SK-N-SH (cell line): Measurements from ENCODE around the gene PTPRD. TPM values are rescaled to one million over a fixed set of nuclear protein-coding genes. Genes with fewer than 3 reads are reported as not detected.

Source experiments
- CTCF ChIA-PET: fragments of 300-600, 350-600 bp; formaldehyde crosslinking; extraction: SDS; loops from one replicate; lab custom pipeline; 2021; lab: Yijun Ruan, JAX
- POLR2A ChIA-PET: fragments of 350-600 bp; sonication (Branson Sonifier 250); formaldehyde crosslinking; extraction: SDS; loops from one replicate; lab custom pipeline; 2020; ENCODE audit warnings: antibody characterized with exemption, inconsistent platforms; lab: Yijun Ruan, JAX
- DNase-seq: peaks from one replicate; pipeline ENCODE4 v3.0.0; 2012
- H2AFZ ChIP-seq: fragments of 200-600 bp; sonication (generic); 2 replicates; pipeline ENCODE4 v1.8.1; 2016; ENCODE audit warnings: antibody characterized with exemption, mild to moderate bottlenecking, low read depth
- H3F3A ChIP-seq: fragments of 200-600 bp; sonication (generic); replicated peaks from 2 replicates; pipeline ENCODE3; 2016; ENCODE audit warnings: antibody characterized with exemption, mild to moderate bottlenecking; ENCODE audit not compliant: insufficient read depth
- H3K27ac ChIP-seq, 2 experiments: fragments of 200-500 bp in 1 of 2; fragments of 200-600 bp in 1 of 2; sonication (Bioruptor generic) in 1 of 2; sonication (generic), shearing (Covaris generic) in 1 of 2; 2 replicates each; pipeline versions ENCODE4 v1.5.1 to v1.6.1; 2014 to 2016; ENCODE audit warnings: low read depth in 2 of 2, inconsistent platforms in 1 of 2, low read length in 1 of 2, mild to moderate bottlenecking in 1 of 2, mixed read lengths in 1 of 2
- H3K27me3 ChIP-seq: fragments of 200-600 bp; sonication (generic), shearing (Covaris generic); 2 replicates; pipeline ENCODE4 v1.6.1; 2016; ENCODE audit warnings: mixed run types; ENCODE audit not compliant: insufficient read depth
- H3K36me3 ChIP-seq, 2 experiments: fragments of 200-500 bp in 1 of 2; fragments of 200-600 bp in 1 of 2; sonication (Bioruptor generic) in 1 of 2; sonication (generic) in 1 of 2; replicated peaks in 1 of 2; 2 replicates each; pipeline versions ENCODE3 to v1.5.1; 2014 to 2016; ENCODE audit warnings: low read length in 1 of 2, mild to moderate bottlenecking in 1 of 2; ENCODE audit not compliant: insufficient read depth in 2 of 2, control insufficient read depth in 1 of 2
- H3K4me1 ChIP-seq, 2 experiments: fragments of 200-500 bp in 1 of 2; fragments of 200-600 bp in 1 of 2; sonication (Bioruptor generic) in 1 of 2; sonication (generic), shearing (Covaris generic) in 1 of 2; 2 replicates each; pipeline versions ENCODE4 v1.5.1 to v1.6.1; 2014 to 2016; ENCODE audit warnings: low read depth in 1 of 2, low read length in 1 of 2, mixed run types in 1 of 2; ENCODE audit not compliant: insufficient read depth in 2 of 2, control insufficient read depth in 1 of 2
- H3K4me2 ChIP-seq: fragments of 200-600 bp; sonication (generic), shearing (Covaris generic); 2 replicates; pipeline ENCODE4 v1.6.1; 2017; ENCODE audit warnings: mixed run types
- H3K4me3 ChIP-seq, 2 experiments: fragments of 200-500 bp in 1 of 2; fragments of 200-600 bp in 1 of 2; sonication (Bioruptor generic) in 1 of 2; sonication (generic), shearing (Covaris generic) in 1 of 2; 2 replicates each; pipeline versions ENCODE4 v1.5.1 to v1.8.1; 2014 to 2016; ENCODE audit warnings: low read depth in 2 of 2, inconsistent platforms in 1 of 2, low read length in 1 of 2, mild to moderate bottlenecking in 1 of 2, mixed read lengths in 1 of 2, moderate library complexity in 1 of 2
- H3K79me2 ChIP-seq: fragments of 200-600 bp; sonication (generic); 2 replicates; pipeline ENCODE4 v1.8.1; 2017; ENCODE audit warnings: mild to moderate bottlenecking; ENCODE audit not compliant: insufficient read depth
- H3K9ac ChIP-seq: fragments of 200-600 bp; sonication (generic); 2 replicates; pipeline ENCODE4 v1.6.1; 2017; ENCODE audit warnings: mixed run types
- H3K9me2 ChIP-seq: fragments of 200-600 bp; sonication (generic); 2 replicates; pipeline ENCODE4 v1.6.1; 2017; ENCODE audit warnings: mixed run types
- H3K9me3 ChIP-seq: fragments of 200-600 bp; sonication (generic); 2 replicates; pipeline ENCODE4 v1.6.1; 2017; ENCODE audit warnings: mixed run types, mild to moderate bottlenecking, moderate library complexity
- H4K20me1 ChIP-seq: fragments of 200-600 bp; sonication (generic); 2 replicates; pipeline ENCODE4 v1.6.1; 2017; ENCODE audit warnings: mild to moderate bottlenecking, mixed run types; ENCODE audit not compliant: insufficient read depth
- CHD2 ChIP-seq: fragments of 150-350 bp; IDR thresholded peaks from 2 replicates; pipeline ENCODE4 v1.6.1; 2018; ENCODE audit warnings: low read length; ENCODE audit not compliant: partially characterized antibody
- ELF1 ChIP-seq: IDR thresholded peaks from 2 replicates; pipeline ENCODE4 v1.4.0; 2012
- EZH2phosphoT487 ChIP-seq: fragments of 200-600 bp; sonication (generic); IDR thresholded peaks from 2 replicates; pipeline ENCODE4 v1.6.1; 2017; ENCODE audit warnings: low read depth, mixed run types, mild to moderate bottlenecking, antibody characterized with exemption, moderate library complexity, borderline replicate concordance
- FOSL2 ChIP-seq: IDR thresholded peaks from 2 replicates; pipeline ENCODE4 v1.4.0; 2012; ENCODE audit warnings: low read depth, mild to moderate bottlenecking, moderate library complexity, borderline replicate concordance
- FOXJ3 ChIP-seq: sonication (generic); formaldehyde crosslinking; IDR thresholded peaks from 2 replicates; pipeline ENCODE4 v1.5.1; 2020; ENCODE audit warnings: mild to moderate bottlenecking, missing genetic modification reagents
- JUND ChIP-seq: IDR thresholded peaks from 2 replicates; pipeline ENCODE4 v1.4.0; 2012
- MXI1 ChIP-seq: IDR thresholded peaks from 2 replicates; pipeline ENCODE4 v1.6.1; 2012; ENCODE audit warnings: mild to moderate bottlenecking, low read depth, low read length, improper control_type of control experiment
- NRF1 ChIP-seq: IDR thresholded peaks from 2 replicates; pipeline ENCODE4 v1.6.1; 2012; ENCODE audit warnings: low read depth, mild to moderate bottlenecking, low read length
- RXRA ChIP-seq: IDR thresholded peaks from 2 replicates; pipeline ENCODE4 v1.4.0; 2012; ENCODE audit warnings: low read depth, mild to moderate bottlenecking, borderline replicate concordance
- SIN3A ChIP-seq: IDR thresholded peaks from 2 replicates; pipeline ENCODE4 v1.6.1; 2012; ENCODE audit warnings: low read depth, mild to moderate bottlenecking, low read length, moderate library complexity, borderline replicate concordance
- TAF1 ChIP-seq: IDR thresholded peaks from 2 replicates; pipeline ENCODE4 v1.6.1; 2012; ENCODE audit warnings: low read depth, mild to moderate bottlenecking, low read length, moderate library complexity, borderline replicate concordance
- WGBS: methylation state at CpG from one replicate; pipeline ENCODE4 v1.1.6; 2017; ENCODE audit warnings: low lambda C conversion rate; 5-methylcytosine and 5-hydroxymethylcytosine counted together
- polyA plus RNA-seq, 3 experiments: library from polyadenylated mRNA; depleted of rRNA; stranded (reverse); fragments of >200 nt; gene quantifications; 2 replicates each; pipeline ENCODE4 v1.2.3, GENCODE V29; 2012
- TF ChIP-seq, protein P1 (sequence below): IDR thresholded peaks from 2 replicates; pipeline ENCODE4; 2012
- TF ChIP-seq, protein P2 (sequence below): fragments of 200-600 bp; sonication (generic); IDR thresholded peaks from 2 replicates; pipeline ENCODE4 v1.6.1; 2017; ENCODE audit warnings: antibody characterized with exemption, mild to moderate bottlenecking, moderate library complexity
- TF ChIP-seq, protein P3 (sequence below): IDR thresholded peaks from 2 replicates; pipeline ENCODE4 v1.4.0; 2012; ENCODE audit warnings: low read depth, borderline replicate concordance

PTPRD gene
- polyA plus RNA-seq, 1 of the 3 experiments (the other 2 are of a cell fraction) = 0.15 TPM

DNA sequence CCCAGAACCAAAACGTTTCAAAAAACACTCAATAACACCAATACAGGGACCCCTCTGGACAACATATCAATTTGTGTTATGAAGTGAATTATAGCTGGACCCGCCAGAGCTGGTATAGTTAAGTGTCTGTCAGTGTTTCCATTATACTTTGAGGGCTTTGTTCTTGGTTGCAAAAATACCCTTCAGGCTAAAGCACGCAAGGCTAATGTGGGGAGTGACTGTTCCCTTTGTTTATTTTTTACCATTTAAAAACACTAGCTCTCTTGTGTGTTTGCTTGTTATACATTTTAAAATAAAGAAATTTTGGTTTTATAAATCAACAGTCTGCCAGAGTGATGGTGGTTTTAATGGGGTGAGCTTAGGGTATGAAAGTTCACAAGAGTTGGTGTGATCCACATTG lies 859.5 kb downstream of the PTPRD start:
- CTCF ChIA-PET = interaction anchor here (1.3 to 1.5 kb wide), 2 partner anchors 37 to 145 kb away, joined by 3 to 4 read pairs; no protein-coding TSS in a partner anchor
- Histone ChIP-seq H3K36me3 (no peaks in the 10 kb centered on the region), H3F3A (no peaks in the 10 kb centered on the region), H4K20me1 (no peaks in the 10 kb centered on the region), H3K9me2 (no peaks in the 10 kb centered on the region), H3K4me3 (no peak overlapping the region), H3K79me2 (no peaks in the 10 kb centered on the region; the same call in 1 of the 2 replicates), H3K27me3 (no peaks in the 10 kb centered on the region), H3K4me2 (no peak overlapping the region), H3K9me3 (no peaks in the 10 kb centered on the region), H3K4me1 (no peaks in the 10 kb centered on the region), H2AFZ (no peak overlapping the region), H3K27ac (no peak overlapping the region), H3K9ac (no peak overlapping the region)
- WGBS = 25% methylated on average over 3 of the region's 3 CpGs
- POLR2A ChIA-PET = no interaction called here
- TF ChIP-seq NRF1 = no peak
- TF ChIP-seq FOXJ3 (CRISPR knock-in tag) = no peak
- TF ChIP-seq, protein P1, sequence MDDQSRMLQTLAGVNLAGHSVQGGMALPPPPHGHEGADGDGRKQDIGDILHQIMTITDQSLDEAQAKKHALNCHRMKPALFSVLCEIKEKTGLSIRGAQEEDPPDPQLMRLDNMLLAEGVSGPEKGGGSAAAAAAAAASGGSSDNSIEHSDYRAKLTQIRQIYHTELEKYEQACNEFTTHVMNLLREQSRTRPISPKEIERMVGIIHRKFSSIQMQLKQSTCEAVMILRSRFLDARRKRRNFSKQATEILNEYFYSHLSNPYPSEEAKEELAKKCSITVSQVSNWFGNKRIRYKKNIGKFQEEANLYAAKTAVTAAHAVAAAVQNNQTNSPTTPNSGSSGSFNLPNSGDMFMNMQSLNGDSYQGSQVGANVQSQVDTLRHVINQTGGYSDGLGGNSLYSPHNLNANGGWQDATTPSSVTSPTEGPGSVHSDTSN = no peak
- no peak for TF ChIP-seq MXI1
- no peak for TF ChIP-seq RXRA
- TF ChIP-seq, protein P2, sequence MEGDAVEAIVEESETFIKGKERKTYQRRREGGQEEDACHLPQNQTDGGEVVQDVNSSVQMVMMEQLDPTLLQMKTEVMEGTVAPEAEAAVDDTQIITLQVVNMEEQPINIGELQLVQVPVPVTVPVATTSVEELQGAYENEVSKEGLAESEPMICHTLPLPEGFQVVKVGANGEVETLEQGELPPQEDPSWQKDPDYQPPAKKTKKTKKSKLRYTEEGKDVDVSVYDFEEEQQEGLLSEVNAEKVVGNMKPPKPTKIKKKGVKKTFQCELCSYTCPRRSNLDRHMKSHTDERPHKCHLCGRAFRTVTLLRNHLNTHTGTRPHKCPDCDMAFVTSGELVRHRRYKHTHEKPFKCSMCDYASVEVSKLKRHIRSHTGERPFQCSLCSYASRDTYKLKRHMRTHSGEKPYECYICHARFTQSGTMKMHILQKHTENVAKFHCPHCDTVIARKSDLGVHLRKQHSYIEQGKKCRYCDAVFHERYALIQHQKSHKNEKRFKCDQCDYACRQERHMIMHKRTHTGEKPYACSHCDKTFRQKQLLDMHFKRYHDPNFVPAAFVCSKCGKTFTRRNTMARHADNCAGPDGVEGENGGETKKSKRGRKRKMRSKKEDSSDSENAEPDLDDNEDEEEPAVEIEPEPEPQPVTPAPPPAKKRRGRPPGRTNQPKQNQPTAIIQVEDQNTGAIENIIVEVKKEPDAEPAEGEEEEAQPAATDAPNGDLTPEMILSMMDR = no peak
- no peak for TF ChIP-seq CHD2
- TF ChIP-seq SIN3A = no peak
- no peak for TF ChIP-seq JUND
- TF ChIP-seq, protein P3, sequence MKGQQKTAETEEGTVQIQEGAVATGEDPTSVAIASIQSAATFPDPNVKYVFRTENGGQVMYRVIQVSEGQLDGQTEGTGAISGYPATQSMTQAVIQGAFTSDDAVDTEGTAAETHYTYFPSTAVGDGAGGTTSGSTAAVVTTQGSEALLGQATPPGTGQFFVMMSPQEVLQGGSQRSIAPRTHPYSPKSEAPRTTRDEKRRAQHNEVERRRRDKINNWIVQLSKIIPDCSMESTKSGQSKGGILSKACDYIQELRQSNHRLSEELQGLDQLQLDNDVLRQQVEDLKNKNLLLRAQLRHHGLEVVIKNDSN = no peak
- no peak for TF ChIP-seq FOSL2
- TF ChIP-seq TAF1 = no peak
- no peak for TF ChIP-seq ELF1
- DNase-seq = no peak

DNA sequence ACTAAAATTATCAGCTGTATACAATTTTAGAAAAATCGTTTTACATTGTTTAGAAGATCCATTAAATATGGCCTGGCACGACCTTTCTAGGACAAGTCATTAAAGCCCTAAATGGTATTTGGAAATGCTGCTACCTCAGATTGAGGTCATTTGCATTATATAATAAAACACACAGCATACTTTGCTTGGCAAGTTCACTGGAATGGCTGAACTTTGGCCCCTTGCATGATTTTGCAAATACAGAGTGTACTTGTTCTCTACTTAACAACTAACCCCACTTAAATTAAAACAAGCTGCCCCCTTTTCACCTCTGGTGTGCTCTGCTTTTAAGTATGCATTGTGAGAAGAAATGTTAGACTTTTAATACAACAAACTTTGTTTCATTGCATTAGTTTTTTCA lies 860.1 kb downstream of the PTPRD start:
- H3K9me3 ChIP-seq = no peaks in the 10 kb centered on the region
- H3K79me2 ChIP-seq = no peaks in the 10 kb centered on the region; the same call in 1 of the 2 replicates
- no peaks in the 10 kb centered on the region for H3K27me3 ChIP-seq
- no peak overlapping the region for H3K4me3 ChIP-seq
- ChIA-PET CTCF (interaction anchor here (0.6 to 1.3 kb wide), 2 partner anchors 98 to 145 kb away, joined by 3 read pairs; no protein-coding TSS in a partner anchor), POLR2A (no interaction called here)
- H3F3A ChIP-seq = no peaks in the 10 kb centered on the region
- TF ChIP-seq, protein P1 = no peak
- TF ChIP-seq EZH2phosphoT487 (no peak), ELF1 (no peak), RXRA (no peak)
- no peaks in the 10 kb centered on the region for H3K4me1 ChIP-seq
- no peak overlapping the region for H3K9ac ChIP-seq
- WGBS = 28% methylated on average over 2 of the region's 2 CpGs
- DNase-seq = no peak
- H3K9me2 ChIP-seq = no peaks in the 10 kb centered on the region
- H3K36me3 ChIP-seq = no peaks in the 10 kb centered on the region
- no peak overlapping the region for H3K4me2 ChIP-seq
- H3K27ac ChIP-seq = no peak overlapping the region
- no peaks in the 10 kb centered on the region for H4K20me1 ChIP-seq
- H2AFZ ChIP-seq = no peak overlapping the region
